ENCODE data around the gene SWT1.
A peak's percentile ranks its signal among the peaks of the same experiment; 100 is the strongest.
"Not testable (repeated sequence)": the region's sequence is repeated elsewhere in the genome, so short reads cannot be mapped to it uniquely, and the experiment has no call there.

The SWT1 gene

DNA sequence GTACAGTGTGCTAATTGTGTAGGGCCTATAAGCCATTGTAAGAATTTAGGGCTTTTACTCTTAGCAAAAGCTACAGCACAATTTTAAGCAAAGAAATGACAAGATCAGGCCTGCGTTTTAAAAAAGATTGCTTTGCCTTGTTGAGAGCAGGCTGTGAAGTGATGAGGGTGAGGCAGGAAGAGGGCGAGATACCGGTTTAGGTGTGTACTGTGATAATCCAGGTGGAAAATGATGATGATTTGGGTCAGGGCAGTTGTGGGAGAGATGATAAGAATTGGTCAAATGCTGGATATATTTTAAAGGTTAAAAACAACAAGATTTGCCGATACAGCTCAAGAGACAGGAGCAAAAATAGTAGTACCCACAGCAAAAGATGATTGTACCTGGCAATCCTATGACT is 72.0 kb downstream of the SWT1 start:
- no peak overlapping the region for H3K27ac ChIP-seq (ENCODE audit: low read depth, low read length)
- no peak overlapping the region for H2AFZ ChIP-seq (ENCODE audit: insufficient read depth, low read length, poor library complexity)
- H4K12ac ChIP-seq (ENCODE audit: low read depth, low read length), result no peak overlapping the region
- no peak overlapping the region for H4K8ac ChIP-seq (ENCODE audit: low read depth, low read length)
- no peak overlapping the region for H2AK5ac ChIP-seq (ENCODE audit: low read length)
- no peak overlapping the region for H3K4me2 ChIP-seq (ENCODE audit: low read length)
- peaks cover 0 to 3% of the 10 kb centered on the region in 2 experiments for H3K36me3 ChIP-seq (ENCODE audit: control insufficient read depth in 1 of 2, insufficient read depth in 2 of 2, low read length in 2 of 2)
- H3K18ac ChIP-seq (ENCODE audit: low read length), result no peak overlapping the region
- H3K9ac ChIP-seq (ENCODE audit: low read length), result no peak overlapping the region
- no peak overlapping the region for H3K23ac ChIP-seq (ENCODE audit: low read length)
- H4K91ac ChIP-seq (ENCODE audit: low read depth, low read length), result no peak overlapping the region
- no peak overlapping the region for H2BK12ac ChIP-seq (ENCODE audit: low read length)
- no peaks in the 10 kb centered on the region for H3K9me3 ChIP-seq (ENCODE audit: insufficient read depth, low read depth, low read length)
- no peak overlapping the region for H3K4ac ChIP-seq (ENCODE audit: low read depth, low read length)
- no peaks in the 10 kb centered on the region for H3K79me2 ChIP-seq (ENCODE audit: control insufficient read depth, insufficient read depth, low read length, poor library complexity)
- no peak overlapping the region for H2BK5ac ChIP-seq (ENCODE audit: low read depth, low read length, poor library complexity)
- no peaks in the 10 kb centered on the region for H3K27me3 ChIP-seq (ENCODE audit: insufficient read depth, low read length)
- H3K4me1 ChIP-seq (ENCODE audit: control insufficient read depth in 1 of 2, insufficient read depth in 2 of 2, low read length in 2 of 2), result peaks cover 0 to 2% of the 10 kb centered on the region in 2 experiments
- no peak overlapping the region for H3K14ac ChIP-seq (ENCODE audit: low read length)
- no peak overlapping the region for H3K4me3 ChIP-seq (ENCODE audit: low read depth, low read length)
- DNase-seq, result no peak
- H2BK120ac ChIP-seq (ENCODE audit: insufficient read depth, low read length, poor library complexity), result no peak overlapping the region
- H3K79me1 ChIP-seq (ENCODE audit: low read length), result no peaks in the 10 kb centered on the region
- WGBS (ENCODE audit: extremely low coverage, insufficient coverage, insufficient read length), result no CpG with 5 or more reads among the region's 4 CpGs

GRCh38 chr1:185229981-185230380 is 73.0 kb downstream of the SWT1 start:
- peak overlapping the region; percentile 25 for H3K27ac ChIP-seq (ENCODE audit: low read depth, low read length)
- no peak overlapping the region for H3K23ac ChIP-seq (ENCODE audit: low read length)
- no peak overlapping the region for H3K14ac ChIP-seq (ENCODE audit: low read length)
- no peak overlapping the region for H2BK120ac ChIP-seq (ENCODE audit: insufficient read depth, low read length, poor library complexity)
- no peak overlapping the region for H2BK5ac ChIP-seq (ENCODE audit: low read depth, low read length, poor library complexity)
- H2AFZ ChIP-seq (ENCODE audit: insufficient read depth, low read length, poor library complexity), result no peak overlapping the region
- H3K79me1 ChIP-seq (ENCODE audit: low read length), result no peaks in the 10 kb centered on the region
- no peaks in the 10 kb centered on the region for H3K9me3 ChIP-seq (ENCODE audit: insufficient read depth, low read depth, low read length)
- H4K12ac ChIP-seq (ENCODE audit: low read depth, low read length), result no peak overlapping the region
- H3K18ac ChIP-seq (ENCODE audit: low read length), result no peak overlapping the region
- no peak overlapping the region for H3K4me3 ChIP-seq (ENCODE audit: low read depth, low read length)
- no peak overlapping the region for H2BK12ac ChIP-seq (ENCODE audit: low read length)
- H3K79me2 ChIP-seq (ENCODE audit: control insufficient read depth, insufficient read depth, low read length, poor library complexity), result no peaks in the 10 kb centered on the region
- H4K91ac ChIP-seq (ENCODE audit: low read depth, low read length), result no peak overlapping the region
- peaks cover 0 to 3% of the 10 kb centered on the region in 2 experiments for H3K36me3 ChIP-seq (ENCODE audit: control insufficient read depth in 1 of 2, insufficient read depth in 2 of 2, low read length in 2 of 2)
- peaks cover 0 to 2% of the 10 kb centered on the region in 2 experiments for H3K4me1 ChIP-seq (ENCODE audit: control insufficient read depth in 1 of 2, insufficient read depth in 2 of 2, low read length in 2 of 2)
- no peak overlapping the region for H2AK5ac ChIP-seq (ENCODE audit: low read length)
- DNase-seq, result no peak
- H3K9ac ChIP-seq (ENCODE audit: low read length), result no peak overlapping the region
- no CpG with 5 or more reads among the region's 2 CpGs for WGBS (ENCODE audit: extremely low coverage, insufficient coverage, insufficient read length)
- H4K8ac ChIP-seq (ENCODE audit: low read depth, low read length), result no peak overlapping the region
- H3K27me3 ChIP-seq (ENCODE audit: insufficient read depth, low read length), result no peaks in the 10 kb centered on the region
- H3K4ac ChIP-seq (ENCODE audit: low read depth, low read length), result no peak overlapping the region
- H3K4me2 ChIP-seq (ENCODE audit: low read length), result no peak overlapping the region

DNA sequence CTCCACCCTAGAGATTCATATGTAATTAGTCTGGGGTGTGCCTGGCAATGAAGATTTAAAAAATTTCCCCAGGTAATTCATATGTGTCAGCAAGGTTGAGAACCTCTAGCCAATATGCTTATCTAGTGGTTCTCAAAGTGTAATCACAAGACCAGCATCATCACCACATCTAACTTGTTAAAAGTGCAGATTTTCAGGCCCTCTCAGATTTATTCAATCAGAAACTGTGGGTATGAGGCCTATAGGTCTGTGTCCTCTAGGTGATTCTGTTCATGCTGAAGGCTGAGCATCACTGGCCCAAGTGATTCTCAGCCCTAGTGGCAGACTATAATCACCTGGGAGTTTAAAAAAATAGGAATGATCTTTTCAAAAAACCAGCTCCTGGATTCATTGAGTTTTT is 75.9 kb downstream of the SWT1 start:
- Histone ChIP-seq H4K8ac (ENCODE audit: low read depth, low read length) (no peak overlapping the region), H3K4ac (ENCODE audit: low read depth, low read length) (no peak overlapping the region)

DNA sequence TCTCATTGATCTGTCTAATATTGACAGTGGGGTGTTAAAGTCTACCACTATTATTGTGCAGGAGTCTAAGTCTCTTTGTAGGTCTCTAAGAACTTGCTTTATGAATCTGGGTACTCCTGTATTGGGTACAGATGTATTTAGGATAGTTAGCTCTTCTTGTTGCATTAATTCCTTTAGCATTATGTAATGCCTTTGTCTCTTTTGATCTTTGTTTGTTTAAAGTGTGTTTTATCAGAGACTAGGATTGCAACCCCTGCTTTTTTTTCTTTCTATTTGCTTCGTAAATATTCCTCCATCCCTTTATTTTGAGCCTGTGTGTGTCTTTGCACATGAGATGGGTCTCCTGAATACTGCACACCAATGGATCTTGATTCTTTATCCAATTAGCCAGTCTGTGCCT is 77.2 kb downstream of the SWT1 start:
- WGBS (ENCODE audit: extremely low coverage, insufficient coverage, insufficient read length), result no CpG with 5 or more reads among the region's 1 CpG
- not testable (repeated sequence) for H3K36me3 ChIP-seq (ENCODE audit: control insufficient read depth in 1 of 2, insufficient read depth in 2 of 2, low read length in 2 of 2); H4K12ac ChIP-seq (ENCODE audit: low read depth, low read length); H3K23ac ChIP-seq (ENCODE audit: low read length); H2BK12ac ChIP-seq (ENCODE audit: low read length); H3K79me1 ChIP-seq (ENCODE audit: low read length); H3K27me3 ChIP-seq (ENCODE audit: insufficient read depth, low read length); DNase-seq; H3K14ac ChIP-seq (ENCODE audit: low read length); H2AK5ac ChIP-seq (ENCODE audit: low read length); H2BK5ac ChIP-seq (ENCODE audit: low read depth, low read length, poor library complexity); H4K8ac ChIP-seq (ENCODE audit: low read depth, low read length); H3K27ac ChIP-seq (ENCODE audit: low read depth, low read length); H3K9ac ChIP-seq (ENCODE audit: low read length); H3K9me3 ChIP-seq (ENCODE audit: insufficient read depth, low read depth, low read length); H3K4me1 ChIP-seq (ENCODE audit: control insufficient read depth in 1 of 2, insufficient read depth in 2 of 2, low read length in 2 of 2); H3K18ac ChIP-seq (ENCODE audit: low read length); H3K4me2 ChIP-seq (ENCODE audit: low read length); H3K4me3 ChIP-seq (ENCODE audit: low read depth, low read length); H4K91ac ChIP-seq (ENCODE audit: low read depth, low read length); H3K79me2 ChIP-seq (ENCODE audit: control insufficient read depth, insufficient read depth, low read length, poor library complexity); H2AFZ ChIP-seq (ENCODE audit: insufficient read depth, low read length, poor library complexity); H3K4ac ChIP-seq (ENCODE audit: low read depth, low read length); H2BK120ac ChIP-seq (ENCODE audit: insufficient read depth, low read length, poor library complexity)

More for the DNA sequence above, 75.9 kb downstream of the SWT1 start:
- Histone ChIP-seq H3K79me2 (ENCODE audit: control insufficient read depth, insufficient read depth, low read length, poor library complexity) (no peaks in the 10 kb centered on the region), H2BK120ac (ENCODE audit: insufficient read depth, low read length, poor library complexity) (no peak overlapping the region), H3K23ac (ENCODE audit: low read length) (no peak overlapping the region), H3K9ac (ENCODE audit: low read length) (no peak overlapping the region), H3K9me3 (ENCODE audit: insufficient read depth, low read depth, low read length) (no peaks in the 10 kb centered on the region), H4K91ac (ENCODE audit: low read depth, low read length) (no peak overlapping the region), H3K79me1 (ENCODE audit: low read length) (no peaks in the 10 kb centered on the region), H3K4me1 (ENCODE audit: control insufficient read depth in 1 of 2, insufficient read depth in 2 of 2, low read length in 2 of 2) (peaks cover 0 to 2% of the 10 kb centered on the region in 2 experiments), H2BK5ac (ENCODE audit: low read depth, low read length, poor library complexity) (no peak overlapping the region), H3K27me3 (ENCODE audit: insufficient read depth, low read length) (no peaks in the 10 kb centered on the region), H2AFZ (ENCODE audit: insufficient read depth, low read length, poor library complexity) (no peak overlapping the region), H4K12ac (ENCODE audit: low read depth, low read length) (no peak overlapping the region), H2BK12ac (ENCODE audit: low read length) (no peak overlapping the region), H3K4me3 (ENCODE audit: low read depth, low read length) (no peak overlapping the region), H3K14ac (ENCODE audit: low read length) (no peak overlapping the region), H2AK5ac (ENCODE audit: low read length) (no peak overlapping the region), H3K27ac (ENCODE audit: low read depth, low read length) (no peak overlapping the region), H3K4me2 (ENCODE audit: low read length) (no peak overlapping the region), H3K36me3 (ENCODE audit: control insufficient read depth in 1 of 2, insufficient read depth in 2 of 2, low read length in 2 of 2) (no peaks in the 10 kb centered on the region), H3K18ac (ENCODE audit: low read length) (no peak overlapping the region)
- no peak for DNase-seq
